Amniotic epithelial cell (primary cell): ENCODE data around the gene PCSK2.

Source experiments
- DNase-seq: peaks from one replicate; pipeline ENCODE4 v3.0.0-alpha.2; 2010; ENCODE audit warnings: low read depth

The PCSK2 gene

DNA sequence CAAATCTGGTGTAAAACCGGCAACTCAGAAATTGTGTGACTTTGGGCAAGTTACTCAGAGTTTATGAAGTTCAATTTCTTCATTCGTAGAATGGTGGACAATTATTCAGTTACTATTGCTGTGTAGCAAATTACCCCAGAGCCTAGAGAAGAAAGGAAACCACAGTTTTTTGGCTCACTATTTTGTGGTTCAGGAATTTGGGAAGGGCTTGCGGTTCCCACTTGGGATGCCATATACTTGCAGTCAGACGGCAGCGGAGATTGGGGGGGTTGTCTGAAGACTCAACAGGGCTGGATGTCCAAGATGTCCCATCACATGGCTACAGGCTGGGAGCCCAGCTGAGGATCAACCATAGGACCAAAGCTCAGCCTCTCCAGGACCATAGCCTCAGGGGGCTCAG is 108.1 kb downstream of the PCSK2 start:
- no peak for DNase-seq

DNA sequence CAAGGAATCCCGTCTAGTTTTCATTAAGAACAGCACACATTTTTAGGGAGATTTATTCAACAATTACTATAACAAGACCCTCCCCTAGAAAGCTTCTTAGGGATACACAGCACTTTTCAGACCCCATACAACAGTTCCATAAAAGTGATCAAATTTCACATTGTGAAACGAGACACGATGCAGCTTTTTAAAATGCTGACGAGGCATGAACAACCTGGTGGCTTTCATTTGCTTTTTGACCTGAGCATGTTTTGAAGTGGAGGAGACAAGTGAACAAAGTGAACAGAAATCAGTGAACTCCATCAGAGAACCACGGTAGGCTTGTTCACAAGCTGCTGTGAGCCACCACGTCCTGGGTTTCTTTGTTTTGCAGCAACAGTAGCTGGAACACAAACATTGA is 112.2 kb downstream of the PCSK2 start:
- DNase-seq = no peak

DNA sequence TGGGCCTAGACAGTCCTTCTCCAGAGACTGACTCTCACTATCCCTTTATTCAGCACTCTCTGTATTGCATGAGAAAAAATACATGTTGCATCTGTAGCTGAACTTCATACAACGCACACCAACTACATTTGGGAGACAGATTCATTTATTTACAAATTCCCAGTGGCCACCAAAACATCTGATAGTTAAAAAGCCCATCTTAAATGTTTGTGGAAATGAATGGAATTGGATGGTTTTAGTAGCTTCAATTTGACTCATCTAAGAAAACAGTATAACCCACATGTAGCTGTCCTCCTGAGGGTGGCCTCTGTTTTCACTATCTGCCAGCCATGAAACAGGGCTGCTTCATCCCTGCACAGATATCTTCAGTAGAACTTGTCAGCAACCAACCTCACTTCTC is 116.3 kb downstream of the PCSK2 start:
- DNase-seq = no peak

DNA sequence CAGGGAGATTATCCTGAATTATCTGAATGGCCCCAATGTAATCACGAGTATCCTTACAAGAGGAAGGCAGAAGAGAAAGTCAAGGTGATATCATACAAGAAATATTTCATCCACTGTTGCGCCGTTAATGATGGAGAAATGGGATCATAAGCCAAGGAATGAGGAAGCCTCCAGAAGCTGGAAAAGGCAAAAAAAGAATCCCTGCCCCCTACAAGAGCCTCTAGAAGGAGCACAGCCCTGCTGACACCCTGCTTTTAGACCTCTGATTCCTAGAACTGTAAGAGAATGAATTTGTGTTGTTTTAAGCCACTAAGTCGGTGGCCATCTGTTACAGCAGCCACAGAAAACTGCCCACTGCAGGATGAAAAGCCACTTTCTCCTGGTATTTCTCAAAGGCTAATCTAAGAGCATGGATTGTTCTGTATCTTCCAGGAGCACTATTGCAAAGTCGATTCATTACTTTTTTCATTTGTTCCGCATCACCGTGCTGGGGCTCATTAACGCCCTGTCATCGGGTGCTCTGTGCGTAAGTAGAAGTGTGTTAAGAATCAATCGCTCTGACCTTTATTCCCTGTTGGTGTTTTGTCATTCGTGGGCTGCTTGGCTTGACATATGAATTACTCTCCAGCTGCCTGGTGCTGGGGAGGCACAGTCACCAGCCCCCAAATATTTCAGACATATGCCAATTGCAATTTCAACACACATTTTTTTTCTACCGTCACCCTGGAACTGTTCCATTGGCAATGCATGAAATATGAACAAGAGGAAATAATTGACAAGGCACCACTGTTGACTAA is 117.0 kb downstream of the PCSK2 start:
- no peak for DNase-seq

- no peak for DNase-seq
Measured at GRCh38 chr20:17344790-17345189, 118.0 kb downstream of the PCSK2 start.

DNA sequence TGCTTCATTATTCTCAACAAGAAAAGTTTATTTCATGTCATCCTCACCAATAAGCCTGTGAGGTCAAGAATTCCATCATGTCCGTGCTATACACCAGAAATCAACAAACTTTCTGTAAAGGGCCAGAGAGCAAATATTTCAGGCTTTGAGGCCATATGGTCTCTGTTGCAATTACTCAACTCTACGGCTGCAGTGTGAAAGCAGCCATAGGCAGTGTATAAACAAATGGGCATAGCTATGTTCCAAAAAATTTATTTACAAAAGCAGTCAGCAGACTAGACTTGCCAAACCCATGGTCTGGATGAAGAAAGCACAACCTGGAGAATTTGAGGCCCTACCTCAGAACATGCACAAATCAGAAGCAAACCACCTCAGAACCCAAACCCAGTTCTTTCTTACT is 118.5 kb downstream of the PCSK2 start:
- DNase-seq = no peak

DNA sequence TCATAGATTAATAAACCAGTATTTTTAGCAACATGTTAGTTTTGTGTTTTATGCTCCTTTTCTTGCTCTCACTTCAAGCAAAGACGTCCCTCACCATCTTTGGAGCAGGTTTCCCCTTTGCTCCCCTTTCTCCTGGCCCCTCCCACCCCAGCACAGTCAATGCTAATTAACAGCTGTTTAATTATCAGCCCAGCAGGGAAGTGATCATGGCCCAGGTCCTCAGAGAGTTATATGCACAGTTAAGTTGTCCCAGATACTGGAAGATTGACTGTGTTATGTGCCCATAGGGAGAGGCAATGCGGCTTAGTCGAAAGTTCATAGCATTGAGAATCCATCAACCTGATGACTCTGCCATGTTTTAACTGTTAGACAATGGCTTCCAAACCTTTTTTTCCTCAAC is 123.5 kb downstream of the PCSK2 start:
- no peak for DNase-seq

DNA sequence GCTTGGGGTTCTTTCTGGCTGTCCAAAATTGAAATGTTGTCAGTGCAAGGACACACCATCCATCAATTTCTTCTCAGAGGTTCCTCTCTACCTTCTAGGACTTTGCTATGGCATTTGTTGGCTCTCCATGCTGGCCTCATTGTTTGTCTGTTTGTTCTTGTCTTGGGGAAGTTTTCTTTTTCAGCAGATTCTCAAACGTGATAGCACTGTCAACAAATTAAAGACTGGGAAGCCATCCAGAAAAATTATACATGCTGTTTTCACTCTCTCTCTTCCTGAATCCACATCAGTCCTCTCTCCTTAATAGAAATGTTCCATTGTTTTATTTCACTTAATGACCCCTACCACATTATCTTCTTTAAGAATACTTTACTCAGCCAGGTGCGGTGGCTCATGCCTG is 130.4 kb downstream of the PCSK2 start:
- no peak for DNase-seq

DNA sequence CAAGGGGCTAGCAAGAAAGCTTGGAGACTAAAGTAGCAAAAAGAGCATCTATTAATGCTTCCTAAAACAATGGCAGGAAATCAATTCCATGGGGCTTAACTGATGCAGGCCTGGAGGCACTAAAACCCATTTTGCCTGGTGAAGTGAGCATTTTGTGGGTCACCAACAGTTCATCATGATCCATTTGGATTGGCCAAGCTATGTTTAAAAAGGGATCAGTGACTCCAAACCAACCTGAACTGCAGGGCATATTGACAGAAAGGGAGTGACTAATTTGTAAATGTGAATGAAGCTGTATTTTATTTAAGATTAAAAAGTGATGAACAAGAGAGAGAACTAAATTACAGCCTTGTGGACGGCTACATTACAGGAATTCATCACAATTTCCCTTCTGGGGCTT is 132.0 kb downstream of the PCSK2 start:
- no peak for DNase-seq

GRCh38 chr20:17364681-17365080 is 137.8 kb downstream of the PCSK2 start:
- no peak for DNase-seq

DNA sequence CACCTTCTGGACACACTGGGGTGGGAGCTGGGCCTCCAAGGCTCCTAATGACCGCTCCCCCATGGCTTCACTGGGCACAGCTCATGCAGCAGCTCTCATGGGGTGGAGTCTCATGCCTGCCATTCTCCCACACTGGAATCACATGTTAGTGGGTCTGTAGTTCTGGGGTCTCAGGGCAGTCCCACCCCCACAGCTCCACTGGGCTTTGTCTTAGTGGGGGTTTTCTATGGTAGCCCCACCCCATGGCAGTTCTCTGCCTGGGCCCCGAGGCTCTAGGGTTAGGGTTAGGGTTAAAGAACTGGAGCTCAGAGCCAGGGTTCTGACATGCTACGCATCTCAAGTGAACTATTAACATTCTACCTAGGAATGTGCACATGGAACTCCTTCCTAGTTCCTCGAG is 139.0 kb downstream of the PCSK2 start:
- DNase-seq = no peak

DNA sequence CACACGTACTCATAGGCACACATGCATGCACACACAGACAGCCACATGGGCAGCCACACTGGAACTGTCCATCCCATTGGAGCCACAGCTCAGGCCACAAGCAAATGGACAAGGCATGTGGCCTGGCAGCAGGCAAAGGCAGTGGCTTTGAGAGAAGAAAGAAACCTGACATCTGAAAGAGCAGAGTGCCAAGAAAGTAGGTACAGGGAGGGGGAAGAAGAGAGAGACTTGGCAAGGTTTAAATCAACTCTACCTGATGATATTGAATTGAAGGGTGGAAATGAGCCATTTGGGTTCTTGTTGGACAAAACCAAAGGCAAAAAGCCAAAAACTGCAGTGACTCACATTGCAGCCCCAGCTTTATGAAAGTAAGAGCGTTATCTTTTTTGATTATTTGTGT is 142.7 kb downstream of the PCSK2 start:
- no peak for DNase-seq

DNA sequence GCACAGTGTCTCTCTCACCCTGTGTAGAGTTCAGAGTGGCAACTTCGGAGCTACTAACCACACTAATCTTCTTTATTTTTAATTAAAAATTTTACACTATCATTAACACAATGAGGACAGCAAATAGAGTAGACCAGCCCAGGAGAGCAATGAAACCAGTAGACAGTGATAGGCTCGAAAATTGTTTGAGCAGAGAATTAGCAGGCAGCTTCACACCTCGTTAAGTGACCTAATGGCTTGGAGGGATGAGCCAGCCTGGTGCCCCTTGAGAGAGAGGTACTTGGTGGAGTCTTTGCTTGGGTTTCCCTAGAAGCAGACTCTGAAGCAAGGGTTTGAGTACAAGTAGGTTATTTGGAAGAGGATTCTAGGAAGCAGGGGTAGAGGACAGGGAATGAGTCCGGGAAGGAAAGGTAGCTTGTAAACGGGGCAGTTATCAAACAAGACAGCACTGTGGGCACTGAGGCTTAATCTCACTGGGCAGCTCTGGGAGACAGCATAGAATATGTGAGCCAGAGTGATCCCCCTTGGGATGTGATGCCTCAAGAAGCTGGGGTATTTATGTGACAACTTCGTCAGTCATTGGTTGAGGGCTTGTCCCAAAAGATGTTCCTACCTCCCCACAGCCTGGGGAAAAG is 146.1 kb downstream of the PCSK2 start:
- no peak for DNase-seq

DNA sequence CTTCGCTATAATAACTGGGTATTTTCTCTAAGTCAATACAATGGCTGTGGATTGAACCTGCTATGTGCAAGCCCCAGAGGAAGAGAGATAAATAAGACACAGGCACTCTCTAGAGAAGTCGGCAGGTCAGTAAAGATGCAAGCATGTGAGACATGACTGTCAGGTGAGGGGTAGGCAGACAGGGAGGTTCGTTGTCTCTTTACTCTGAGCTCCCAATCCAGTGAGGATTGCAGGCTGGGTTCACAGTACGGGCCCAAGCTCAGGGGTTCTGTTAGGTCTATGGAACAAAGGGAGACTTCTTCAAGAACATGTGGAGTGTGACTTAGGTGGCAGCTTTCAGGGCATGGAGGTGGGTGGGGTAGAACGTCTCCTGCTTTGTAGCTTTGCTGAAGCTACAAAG is 147.2 kb downstream of the PCSK2 start:
- DNase-seq = no peak

DNA sequence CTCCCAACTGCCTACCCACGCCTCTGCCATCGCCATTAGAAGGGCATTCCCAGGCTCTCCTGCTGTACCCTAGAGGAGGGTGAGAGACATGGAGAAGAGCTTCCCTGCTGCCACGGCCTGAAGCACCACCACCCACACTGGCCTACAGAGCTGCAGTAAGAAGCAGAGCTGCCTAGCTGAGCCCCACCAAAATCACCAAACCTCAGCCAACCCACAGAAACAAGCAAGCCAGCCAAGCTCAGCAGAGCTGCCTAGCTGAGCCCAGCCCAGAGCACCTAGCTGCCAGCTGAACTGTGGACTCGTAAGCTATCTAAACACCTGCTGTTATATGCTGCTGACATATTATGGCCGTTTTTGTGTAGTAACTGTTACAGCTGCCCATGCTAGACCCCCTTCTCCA is 149.2 kb downstream of the PCSK2 start:
- DNase-seq = no peak

- no peak for DNase-seq
Measured at GRCh38 chr20:17377231-17377630, 150.4 kb downstream of the PCSK2 start.

DNA sequence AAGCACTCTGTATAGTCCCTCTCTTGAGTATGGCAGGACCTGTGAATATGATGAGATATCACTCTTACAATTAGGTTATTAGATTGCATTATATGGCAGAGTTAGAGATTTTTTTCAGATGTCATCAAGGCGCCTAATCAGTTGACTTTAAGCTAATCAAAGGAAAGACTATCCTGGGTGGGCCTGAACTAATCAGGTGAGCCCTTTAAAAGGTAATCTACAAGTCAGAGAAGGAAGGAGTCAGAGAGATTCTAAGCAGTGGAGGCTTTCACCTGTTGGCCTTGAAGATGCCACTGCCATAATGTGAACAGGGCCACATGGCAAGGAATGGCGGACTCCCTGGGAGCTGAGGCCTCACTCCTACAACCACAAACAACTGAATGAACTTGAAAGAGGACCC is 152.8 kb downstream of the PCSK2 start:
- no peak for DNase-seq

DNA sequence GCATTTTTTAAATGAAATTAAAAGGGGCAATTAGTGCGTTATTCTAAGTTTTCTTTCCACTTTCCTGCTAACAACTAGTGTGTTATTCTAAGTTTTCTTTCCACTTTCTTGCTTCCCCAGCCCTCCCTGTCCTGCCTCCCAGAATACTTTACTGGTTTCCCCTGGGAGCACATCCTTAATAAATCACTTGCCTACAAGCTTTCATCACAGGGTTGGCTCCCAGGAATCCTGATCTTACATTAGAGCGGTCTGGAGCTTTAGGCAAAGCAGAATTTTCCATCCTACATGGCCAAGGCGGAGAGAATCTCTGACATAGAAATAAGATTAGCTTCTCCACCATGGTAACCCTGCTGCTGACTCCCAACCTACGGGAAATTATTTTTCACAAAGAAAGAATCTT is 154.0 kb downstream of the PCSK2 start:
- DNase-seq = no peak

DNA sequence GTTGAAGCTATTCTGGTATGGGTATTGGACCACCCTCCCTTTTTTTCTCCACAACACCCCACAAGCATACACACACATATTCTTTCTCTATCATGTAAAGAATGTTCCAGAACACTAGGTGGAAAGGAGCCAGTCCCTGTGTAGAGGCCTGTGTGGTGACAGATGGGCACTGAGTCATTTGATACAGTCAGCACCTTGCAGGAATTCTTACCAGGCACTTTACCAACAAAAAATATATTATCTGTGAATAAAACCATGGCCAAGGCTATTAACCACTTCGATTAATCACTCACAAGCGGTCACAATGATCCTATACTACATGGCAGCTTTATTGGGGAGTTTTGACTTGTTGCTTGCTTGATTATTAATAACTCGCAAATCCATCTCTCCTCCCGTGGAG is 154.9 kb downstream of the PCSK2 start:
- DNase-seq = no peak

DNA sequence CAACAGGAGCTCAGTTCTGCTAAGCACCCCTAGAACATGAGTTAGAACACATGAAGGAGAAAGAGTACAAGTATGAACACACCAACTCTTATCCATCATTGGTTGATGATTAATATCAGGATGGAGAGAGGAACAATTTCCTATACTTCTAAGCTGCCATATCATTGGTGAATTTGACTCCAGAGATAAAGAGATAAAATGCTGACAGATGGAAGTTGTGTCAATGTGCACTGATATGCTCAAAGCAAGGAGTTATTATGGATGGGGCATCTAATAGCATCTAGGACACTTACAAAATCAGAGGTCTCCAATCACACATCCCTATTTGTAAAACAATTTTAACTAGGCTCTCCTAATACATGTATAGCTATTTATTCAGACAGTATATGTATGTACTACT is 159.0 kb downstream of the PCSK2 start:
- DNase-seq = no peak

GRCh38 chr20:17390655-17391054 is 163.8 kb downstream of the PCSK2 start:
- no peak for DNase-seq

- DNase-seq = no peak
Measured at GRCh38 chr20:17391127-17391771, 164.4 kb downstream of the PCSK2 start.

DNA sequence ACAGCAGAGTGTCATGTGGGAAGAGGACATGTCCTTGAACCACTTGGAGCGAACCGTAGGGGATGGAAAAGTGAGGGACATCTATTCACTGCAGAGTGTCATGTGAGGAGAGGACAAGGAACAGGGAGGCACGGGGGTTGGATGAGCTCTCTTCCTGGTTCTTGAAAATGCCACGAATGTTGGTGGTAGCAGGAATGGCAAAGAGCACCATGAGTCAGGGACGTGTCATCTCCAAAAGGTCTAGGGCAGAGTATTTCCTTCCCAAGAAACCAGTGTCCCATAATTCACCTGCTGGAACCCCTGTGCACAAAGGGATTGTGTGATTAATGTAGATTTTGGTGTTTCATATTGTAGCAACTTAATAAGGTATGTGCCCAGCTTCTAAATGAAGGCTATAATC is 167.6 kb downstream of the PCSK2 start:
- no peak for DNase-seq

GRCh38 chr20:17395729-17396128 is 168.9 kb downstream of the PCSK2 start:
- DNase-seq = no peak
